Stimulated activated CD8-positive, alpha-beta memory T cell treated with anti-CD3 and anti-CD28 coated beads, Interleukin-12 subunit alpha, Interleukin-12 subunit beta, amount 100 ng/mL, for 4 hours (primary cell): ENCODE data around the gene FLVCR2.

Source experiments
- DNase-seq: peaks from one replicate; pipeline ENCODE4 v3.0.0-alpha.2; 2020; ENCODE audit warnings: low read depth

The FLVCR2 gene, protein sequence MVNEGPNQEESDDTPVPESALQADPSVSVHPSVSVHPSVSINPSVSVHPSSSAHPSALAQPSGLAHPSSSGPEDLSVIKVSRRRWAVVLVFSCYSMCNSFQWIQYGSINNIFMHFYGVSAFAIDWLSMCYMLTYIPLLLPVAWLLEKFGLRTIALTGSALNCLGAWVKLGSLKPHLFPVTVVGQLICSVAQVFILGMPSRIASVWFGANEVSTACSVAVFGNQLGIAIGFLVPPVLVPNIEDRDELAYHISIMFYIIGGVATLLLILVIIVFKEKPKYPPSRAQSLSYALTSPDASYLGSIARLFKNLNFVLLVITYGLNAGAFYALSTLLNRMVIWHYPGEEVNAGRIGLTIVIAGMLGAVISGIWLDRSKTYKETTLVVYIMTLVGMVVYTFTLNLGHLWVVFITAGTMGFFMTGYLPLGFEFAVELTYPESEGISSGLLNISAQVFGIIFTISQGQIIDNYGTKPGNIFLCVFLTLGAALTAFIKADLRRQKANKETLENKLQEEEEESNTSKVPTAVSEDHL

DNA sequence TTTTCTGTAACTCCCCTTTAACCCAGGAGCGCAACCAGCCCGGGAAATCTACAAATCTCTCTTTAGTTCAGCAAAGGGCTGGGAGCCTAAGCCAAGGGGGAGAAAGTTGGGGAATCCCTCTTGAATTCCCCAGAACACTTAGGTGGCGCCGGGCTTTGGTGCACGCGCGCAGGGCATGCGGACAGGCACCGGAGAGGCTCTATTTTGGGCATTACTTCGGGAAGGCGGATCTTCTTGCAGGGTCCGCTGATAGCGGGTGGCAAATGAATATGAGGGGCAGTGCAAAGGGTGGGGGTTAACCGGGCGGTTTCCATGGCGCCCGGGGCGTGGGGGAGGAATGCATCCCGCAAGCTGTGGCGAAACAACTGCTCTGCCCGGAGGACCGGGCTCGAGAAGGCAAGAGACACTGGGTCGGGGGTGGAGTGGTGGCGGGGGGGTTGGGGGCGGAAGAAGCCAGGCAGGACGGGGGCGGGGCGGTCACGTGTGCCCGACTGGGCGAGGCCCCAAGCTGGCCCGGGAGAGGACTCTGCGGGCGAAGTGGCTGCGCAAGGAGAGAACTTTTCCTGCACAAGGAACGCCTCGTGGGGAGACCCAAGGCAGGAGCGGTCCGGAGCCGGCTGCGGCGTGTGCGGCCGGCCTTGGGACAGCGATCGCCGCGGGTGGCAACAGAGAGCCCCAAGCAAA is at the start of gene FLVCR2:
FLVCR2 (plus strand) TSS at position 519 of the 684 bp plus-strand sequence. CDS start 353 bp downstream, outside the sequence.
- peak; percentile 47 for DNase-seq

GRCh38 chr14:75531256-75531655 is 47.2 kb upstream of the FLVCR2 start:
- DNase-seq, result no peak

- no peak for DNase-seq
Observed at GRCh38 chr14:75531660-75532317, 46.6 kb upstream of the FLVCR2 start.

DNA sequence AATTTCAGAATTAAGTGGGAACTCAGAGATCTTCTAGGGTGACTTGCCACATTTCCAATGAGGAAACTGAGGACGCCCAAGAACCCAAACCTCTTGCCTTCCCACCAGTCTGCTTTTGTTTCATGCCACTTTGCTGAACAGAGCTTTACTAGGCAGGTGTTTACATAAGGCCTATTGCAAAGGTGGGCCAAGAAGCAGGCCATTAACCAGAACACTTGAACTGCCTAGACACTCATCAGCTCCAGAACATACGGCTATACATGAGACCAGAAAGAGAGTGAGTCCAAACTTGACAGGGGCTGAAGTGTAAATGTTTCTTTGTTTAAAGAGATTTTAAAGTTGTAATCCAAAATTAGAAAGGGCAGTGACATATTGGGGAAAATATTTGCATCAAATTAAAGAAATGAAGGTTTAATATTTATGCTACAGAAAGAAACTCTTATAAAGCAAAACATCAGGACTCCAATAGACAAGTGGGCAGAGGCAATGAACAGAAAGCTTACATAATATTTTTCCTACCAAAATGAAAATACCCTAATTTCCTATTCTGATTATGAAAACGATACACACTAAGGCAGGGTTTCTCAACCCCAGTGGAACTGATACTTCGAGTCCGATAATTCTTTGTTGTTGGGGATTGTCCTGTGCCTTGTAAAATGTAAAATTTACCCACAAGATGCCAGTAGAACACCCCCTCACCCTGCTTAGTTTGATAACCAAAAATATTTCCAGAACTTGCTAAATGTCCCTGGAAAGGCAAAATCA is 44.4 kb upstream of the FLVCR2 start:
- DNase-seq, result no peak

DNA sequence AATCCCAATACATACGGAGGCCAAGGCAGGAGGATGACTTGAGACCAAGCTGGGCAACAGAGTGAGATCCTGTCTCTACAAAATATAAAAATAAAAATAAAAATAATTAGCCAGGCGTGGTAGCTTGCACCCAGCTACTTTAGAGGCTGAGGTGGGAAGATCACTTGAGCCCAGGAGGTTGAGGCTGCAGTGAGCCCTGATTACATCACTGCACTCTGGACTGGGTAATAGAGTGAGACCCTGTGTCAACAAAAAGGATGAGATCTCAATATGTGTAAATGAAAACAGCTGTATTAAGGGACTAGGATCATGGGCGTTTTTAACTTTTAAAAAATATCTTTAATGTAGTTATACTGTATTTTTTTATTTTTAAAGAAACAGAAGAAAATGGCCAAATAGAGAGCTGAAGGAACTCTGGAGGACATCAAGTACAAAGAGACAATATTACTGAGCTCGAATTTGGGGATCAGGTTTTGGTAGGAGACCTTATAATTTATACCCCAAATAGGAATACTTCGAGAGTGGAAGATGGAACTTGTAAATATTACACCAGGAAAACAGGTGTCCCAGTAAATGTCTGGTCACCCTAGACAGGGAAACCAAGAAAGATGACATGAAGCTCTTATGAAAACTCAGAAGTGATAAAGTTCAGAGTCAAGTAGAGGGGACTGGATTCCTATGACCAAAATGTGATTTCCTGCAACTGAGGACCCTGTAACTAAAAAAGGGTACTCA is 43.1 kb upstream of the FLVCR2 start:
- DNase-seq, result no peak

- no peak for DNase-seq
Observed at GRCh38 chr14:75537071-75537470, 41.3 kb upstream of the FLVCR2 start.

GRCh38 chr14:75539162-75539560 is 39.3 kb upstream of the FLVCR2 start:
- no peak for DNase-seq

DNA sequence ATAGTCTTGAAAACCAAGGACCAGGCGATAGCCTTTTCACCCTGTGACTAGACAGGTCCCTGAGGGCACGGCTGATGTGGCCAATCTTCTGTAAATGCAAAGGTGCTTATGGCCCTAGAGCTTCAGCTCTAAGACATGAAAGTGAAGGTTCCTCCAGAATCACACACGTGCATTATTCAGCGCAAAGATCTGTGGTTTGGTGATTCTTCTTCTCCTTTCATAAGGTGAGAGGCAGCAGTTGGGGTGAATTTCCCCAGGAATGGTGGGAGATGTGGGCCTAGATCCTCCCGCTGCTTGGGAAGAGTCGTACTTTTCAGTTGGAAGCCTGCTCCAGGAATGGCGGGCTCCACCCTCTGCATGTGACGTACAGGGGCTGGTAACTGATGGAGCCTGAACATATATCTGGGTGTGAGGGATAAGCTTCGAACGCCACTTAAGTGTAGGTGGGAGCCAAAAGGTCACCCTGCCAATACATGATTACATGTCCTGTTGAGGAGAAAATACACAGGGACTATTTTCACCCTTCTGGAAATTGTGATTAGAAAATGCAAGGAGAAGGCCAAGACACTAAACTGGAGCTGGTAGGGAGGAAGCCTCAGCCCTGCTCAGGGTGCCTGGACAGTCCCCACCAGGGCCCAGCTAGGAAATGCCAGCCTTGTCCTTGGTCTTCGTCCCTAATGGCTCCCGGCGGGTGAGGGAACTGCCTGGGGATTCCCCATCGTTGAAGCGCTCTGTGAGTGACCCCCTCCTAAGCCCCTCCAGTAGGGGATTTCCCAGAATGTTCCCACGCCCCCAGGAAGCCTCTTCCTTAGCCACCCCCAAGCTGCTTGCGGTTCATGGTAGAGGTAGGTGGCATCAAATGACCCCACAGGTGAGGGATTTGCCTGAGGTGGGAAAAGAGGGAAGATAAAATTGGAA is 38.6 kb upstream of the FLVCR2 start:
- no peak for DNase-seq

DNA sequence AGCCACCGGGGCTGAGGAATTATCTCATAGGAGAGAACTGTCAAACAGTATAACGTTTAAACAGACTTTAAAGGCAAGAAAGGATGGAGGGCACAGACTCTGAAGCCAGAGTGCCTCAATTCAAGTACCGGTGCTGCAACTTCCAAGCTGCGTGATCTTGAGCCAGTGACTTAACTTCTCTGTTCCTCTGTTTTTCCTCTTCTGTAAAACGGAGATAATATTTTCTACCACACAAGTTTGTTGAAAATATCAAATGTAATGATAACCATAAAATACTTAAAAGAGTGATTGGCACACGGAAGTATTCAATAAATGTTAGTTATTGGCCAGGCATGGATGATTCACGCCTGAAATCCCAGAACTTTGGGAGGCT is 38.0 kb upstream of the FLVCR2 start:
- DNase-seq, result no peak

DNA sequence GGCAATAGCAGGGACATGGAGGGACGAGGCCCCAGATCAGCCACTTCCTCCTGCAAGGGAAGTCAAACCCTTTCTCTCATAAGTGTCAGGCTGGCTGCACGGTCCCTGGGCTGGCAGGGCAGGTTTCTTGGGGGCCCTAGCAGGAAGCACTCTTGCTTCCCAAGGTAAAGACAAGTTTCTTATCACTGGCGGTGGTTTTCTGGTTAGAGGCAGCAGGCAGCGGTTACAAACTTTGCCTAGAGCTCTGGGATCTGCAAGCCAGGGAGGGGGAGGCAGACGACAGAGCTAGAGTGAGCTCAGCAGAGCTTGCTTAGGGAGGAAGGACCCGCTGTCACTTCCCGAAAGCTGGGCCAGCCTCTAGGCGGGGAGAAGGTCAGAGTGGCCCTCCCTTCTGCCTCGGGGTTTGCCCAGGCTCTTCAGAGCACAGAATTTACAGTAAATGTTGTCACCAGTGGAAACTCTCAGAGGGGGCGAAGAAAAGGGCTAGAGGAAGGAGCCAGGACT is 35.8 kb upstream of the FLVCR2 start:
- DNase-seq, result peak; percentile 67

DNA sequence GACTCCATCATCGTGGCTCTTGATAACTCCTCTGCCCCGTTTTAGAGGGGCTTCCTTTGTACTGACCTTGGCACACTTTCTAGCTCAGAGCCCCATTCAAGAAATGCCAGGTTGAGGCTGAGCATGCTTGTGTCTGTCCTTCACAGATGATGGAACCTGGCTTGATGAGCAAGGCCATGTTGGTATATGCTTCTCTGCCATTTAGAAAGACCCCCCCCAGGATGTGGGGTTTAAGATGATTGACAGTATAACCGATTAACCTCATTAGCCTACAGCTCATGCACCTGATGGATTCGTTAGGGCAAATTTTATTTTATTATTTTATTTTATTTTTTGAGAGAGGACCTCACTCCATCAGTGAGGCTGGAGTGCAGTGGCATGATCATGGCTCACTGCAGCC is 35.2 kb upstream of the FLVCR2 start:
- no peak for DNase-seq

DNA sequence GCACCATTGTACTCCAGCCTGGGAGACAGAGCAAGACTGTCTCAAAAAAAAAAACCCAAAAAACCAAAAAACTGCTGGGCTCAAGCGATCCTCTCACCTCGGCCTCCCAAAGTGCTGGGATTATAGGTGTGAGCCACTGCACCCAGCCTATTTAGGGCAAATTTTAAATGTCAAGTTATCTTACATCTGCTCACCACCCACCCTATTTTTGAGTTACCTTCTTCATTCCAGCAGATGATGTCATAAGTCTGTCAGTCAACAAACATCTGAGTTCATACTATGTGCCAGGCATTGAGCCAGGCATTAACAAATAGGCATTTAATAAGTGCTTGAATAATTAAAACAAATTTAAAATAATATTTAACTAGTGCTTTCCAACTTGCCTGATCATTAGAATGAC is 34.6 kb upstream of the FLVCR2 start:
- no peak for DNase-seq

- no peak for DNase-seq
Observed at GRCh38 chr14:75545907-75546306, 32.5 kb upstream of the FLVCR2 start.

DNA sequence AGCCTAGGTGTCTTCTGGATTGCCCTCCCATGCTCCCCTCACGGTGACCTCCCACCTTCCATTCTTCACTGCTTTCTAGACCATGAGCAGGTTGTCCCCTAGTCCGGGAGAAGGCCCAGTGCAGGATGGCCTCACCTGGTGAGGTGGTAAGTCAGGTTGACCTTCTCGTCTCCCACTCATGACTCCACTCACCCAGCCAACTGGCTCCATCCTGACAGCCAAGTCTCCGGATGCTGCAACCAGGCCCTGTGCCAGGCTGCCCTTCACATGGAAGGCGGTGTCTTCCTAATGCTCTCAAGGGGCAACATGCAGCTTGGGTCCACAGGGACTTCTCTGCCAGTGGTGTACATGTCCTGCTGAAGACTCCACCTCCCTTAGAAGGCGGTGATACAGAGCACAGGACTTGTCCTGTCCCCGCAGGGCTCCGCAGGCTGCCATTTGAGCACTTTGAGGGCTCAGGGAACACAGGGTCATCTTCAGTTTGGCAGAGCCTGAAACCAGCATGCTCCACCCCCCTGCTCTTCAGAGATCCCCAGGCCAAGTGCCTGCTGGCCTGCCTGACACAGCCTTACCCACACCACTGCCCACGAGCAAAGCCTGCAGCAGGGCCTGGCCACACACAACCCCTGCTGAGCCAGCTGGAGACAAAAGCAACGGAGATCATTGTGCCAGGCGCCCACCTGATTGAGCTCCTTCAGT is 30.7 kb upstream of the FLVCR2 start:
- no peak for DNase-seq

GRCh38 chr14:75548544-75548943 is 29.9 kb upstream of the FLVCR2 start:
- no peak for DNase-seq

DNA sequence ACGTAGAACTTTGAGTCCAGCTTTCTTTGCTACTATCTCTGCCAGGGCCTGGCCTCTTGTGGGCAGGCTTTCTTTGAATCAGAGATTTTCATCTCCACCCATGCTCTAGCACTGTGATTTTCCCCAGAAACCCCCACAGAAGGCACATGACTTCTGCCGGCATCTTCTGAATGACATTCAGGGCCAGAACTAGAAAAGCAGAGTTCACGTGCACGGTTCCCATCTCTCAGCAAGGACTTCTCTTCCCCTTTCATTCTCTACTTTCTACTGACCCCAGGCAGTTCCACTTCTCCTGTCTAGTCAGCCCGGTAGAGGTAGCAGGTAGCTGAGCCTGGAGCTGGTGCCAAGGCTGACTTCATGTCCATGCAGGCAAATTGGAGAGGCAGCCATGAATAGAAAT is 29.3 kb upstream of the FLVCR2 start:
- DNase-seq, result no peak

DNA sequence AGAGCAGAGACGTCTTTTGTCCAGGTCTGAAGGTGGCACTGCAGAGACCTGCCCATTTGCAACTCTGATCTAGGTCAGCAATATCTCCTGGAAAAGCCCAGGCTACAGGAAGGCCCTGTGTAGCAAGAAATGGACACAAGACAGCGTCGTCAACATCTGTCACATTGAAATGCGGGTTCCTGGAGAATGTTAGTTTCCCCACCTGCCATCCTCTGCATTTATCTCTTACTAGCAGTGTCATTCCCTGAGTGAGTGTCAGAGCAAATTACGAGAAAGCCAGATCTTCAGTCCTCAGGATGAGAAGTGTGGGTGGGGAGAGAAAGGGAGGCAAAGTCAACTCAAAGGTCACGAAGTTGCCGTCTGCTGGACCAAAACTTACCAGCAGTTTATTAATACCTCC is 27.4 kb upstream of the FLVCR2 start:
- DNase-seq, result no peak

- no peak for DNase-seq
Observed at GRCh38 chr14:75553157-75553556, 25.3 kb upstream of the FLVCR2 start.

DNA sequence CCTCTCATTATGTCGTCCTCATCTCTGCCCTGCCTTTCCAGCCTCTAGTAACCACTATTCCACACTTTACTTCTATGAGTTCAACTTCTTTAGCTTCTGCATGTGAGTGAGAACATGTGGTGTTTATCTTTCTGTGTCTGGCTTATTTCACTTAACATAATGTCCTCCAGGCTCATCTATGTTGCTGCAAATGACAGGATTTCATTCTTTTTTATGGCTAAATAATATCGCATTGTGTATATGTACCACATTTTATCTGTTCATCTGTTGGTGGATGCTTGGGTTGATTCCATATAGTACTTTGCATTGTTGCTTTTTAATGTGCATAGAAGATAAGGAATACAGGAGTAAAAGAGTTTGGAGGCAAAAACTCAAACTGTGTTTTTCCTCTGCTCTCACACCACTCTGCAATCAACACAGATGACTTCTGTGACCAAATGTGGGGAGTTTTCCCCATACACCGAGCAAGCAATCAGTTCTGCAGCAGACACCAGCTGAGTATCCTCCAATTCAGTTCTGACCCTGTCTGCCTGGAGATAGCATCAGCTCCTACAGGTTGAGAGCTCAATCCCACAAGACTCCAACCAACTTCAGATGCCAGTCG is 24.6 kb upstream of the FLVCR2 start:
- DNase-seq, result no peak
